H54 (cell line): ENCODE results near the gene PIK3R3.

Source experiments
- DNase-seq: peaks from one replicate; pipeline ENCODE4 v3.0.0; 2011; ENCODE audit warnings: low spot score, mixed read lengths; ENCODE audit not compliant: insufficient read length
- FAIRE-seq: peaks from 3 replicates; lab custom pipeline; 2011; peaks lifted over from hg19 to GRCh38; lab: Jason Lieb, UNC
- POLR2A ChIP-seq: IDR thresholded peaks from 2 replicates; pipeline ENCODE4 v1.6.1; 2011; ENCODE audit warnings: low read depth, mild to moderate bottlenecking, low read length

Gene PIK3R3

GRCh38 chr1:46003315-46003714 lies 129.1 kb downstream of the PIK3R3 start:
- no peak for TF ChIP-seq POLR2A
- DNase-seq (no peak), FAIRE-seq (no peak)

DNA sequence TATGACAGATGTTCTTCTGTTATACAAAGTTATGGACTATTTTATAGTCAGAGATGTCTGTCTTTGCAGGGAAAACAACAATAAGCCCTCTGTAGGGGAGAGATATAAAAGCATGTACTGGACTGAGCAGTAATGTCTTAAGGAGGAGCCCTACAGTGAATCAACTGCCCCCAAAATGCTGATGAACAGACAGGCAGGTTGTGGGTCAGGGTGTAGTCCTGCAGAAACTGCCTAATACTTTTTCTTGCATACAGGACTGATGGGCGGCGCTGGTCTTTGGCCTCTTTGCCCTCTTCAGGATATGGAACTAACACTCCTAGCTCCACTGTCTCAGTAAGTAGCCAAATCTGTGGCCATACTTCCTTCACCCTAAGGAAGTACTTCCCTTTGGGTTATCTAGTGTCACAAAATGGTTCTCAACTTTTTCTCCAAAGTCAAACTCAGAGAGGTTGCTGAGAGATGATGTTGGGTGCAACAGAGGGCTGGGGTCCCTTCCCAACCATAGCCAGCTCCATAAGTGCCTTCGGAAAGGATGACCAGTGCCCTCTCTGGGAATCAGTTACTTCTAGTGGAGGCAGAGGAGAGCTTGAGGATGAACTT lies 129.8 kb downstream of the PIK3R3 start:
- TF ChIP-seq POLR2A, result no peak
- no peak for DNase-seq
- no peak for FAIRE-seq

DNA sequence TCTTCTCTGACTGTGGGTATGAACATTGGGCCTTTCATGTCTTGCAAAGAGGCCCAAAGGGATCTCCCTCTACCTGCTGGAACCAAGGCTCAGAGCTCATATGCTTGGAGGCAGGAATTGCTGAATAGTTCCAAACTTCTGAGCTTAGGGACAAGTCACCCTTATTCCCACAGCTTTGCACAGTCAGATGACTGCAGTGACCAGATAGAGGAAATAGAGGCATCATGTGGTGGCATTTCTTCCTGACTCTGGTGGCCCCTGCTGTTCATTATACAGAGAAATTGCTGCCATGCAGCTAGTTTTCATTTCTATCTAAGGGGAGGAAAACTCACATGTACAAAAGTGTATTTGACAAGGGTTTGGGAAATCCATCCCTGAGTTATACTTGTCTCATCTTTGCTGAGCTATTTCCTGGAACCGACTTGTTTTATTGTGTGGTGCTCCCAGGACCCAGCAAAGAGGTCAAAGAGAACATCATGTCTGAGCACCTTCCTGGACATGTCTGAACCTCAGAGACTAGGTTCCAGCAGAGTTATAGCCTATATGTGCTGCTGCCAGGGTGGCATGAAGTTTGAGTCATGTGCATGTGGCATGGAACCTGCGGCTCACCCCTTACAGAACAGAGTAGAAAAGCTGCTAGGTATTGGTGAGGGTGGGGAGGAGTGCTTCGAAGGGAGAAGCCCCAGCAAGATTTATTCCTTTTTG lies 131.2 kb downstream of the PIK3R3 start:
- no peak for TF ChIP-seq POLR2A
- FAIRE-seq, result no peak

DNA sequence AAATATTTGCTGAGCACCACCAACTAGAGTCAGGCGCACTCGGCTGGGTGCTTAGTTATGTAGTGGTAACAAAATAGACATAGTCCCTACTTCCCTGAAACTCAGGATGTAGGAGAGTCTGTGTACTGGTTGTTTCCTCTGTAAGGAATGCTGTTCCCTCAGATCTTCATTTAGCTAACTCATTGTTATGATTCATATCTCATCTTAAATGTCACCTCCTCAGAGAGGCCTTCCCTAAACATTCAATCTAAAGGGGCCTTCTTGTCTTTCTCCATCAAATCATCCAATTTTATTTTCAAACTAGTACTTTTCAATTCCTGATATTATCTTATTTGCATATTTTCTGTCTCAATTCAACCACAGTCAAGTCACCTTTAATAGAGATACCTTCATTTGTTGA lies 132.9 kb downstream of the PIK3R3 start:
- DNase-seq (no peak), FAIRE-seq (no peak)
- TF ChIP-seq POLR2A, result no peak

More for the DNA sequence above, 131.2 kb downstream of the PIK3R3 start:
- no peak for DNase-seq

- no peak for FAIRE-seq
- DNase-seq, result no peak
- TF ChIP-seq POLR2A, result no peak
Measured at GRCh38 chr1:45998020-45998617, 134.3 kb downstream of the PIK3R3 start.

DNA sequence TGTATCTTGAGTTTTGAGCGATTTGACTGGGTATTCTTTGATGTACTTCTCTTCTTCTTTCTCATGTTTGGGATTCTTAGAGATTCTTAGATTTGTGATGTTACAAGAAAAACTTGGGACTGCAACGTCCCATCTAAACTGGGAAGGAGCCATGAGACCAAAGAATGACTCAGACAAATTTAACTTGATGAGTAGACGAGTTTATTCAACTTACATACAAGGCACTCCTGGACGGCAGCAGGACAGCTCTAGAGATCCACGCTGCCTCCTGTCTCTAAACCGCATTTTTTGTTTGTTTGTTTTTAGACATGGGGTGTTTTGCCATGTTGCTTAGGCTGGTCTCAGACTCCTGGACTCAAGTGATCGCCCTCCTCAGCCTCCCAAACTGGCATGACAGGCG lies 137.1 kb downstream of the PIK3R3 start:
- DNase-seq (no peak), FAIRE-seq (peak; percentile 43)
- TF ChIP-seq POLR2A, result no peak

DNA sequence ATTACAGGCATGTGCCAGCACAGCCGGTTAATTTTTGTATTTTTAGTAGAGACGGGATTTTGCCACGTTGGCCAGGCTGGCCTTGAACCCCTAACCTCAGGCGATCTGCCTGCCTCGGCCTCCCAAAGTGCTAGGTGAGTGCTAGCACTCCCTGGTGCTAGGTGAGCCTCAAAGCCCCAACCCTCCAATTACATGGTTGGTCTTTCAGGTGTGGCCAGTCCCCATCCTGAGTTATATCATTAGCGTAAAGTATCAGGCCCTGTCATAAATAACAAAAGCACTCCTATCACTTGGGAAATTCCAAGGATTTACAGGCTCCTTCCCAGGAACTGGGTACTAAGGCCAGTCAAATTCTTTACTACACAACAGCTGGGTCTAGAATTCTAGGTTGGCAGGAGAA lies 138.0 kb downstream of the PIK3R3 start:
- FAIRE-seq (no peak), DNase-seq (no peak)

More for the DNA sequence above, 138.0 kb downstream of the PIK3R3 start:
- no peak for TF ChIP-seq POLR2A
